Measurements from ENCODE around the gene MIOX.

Gene MIOX

GRCh38 chr22:50507991-50508884 is 21.6 kb downstream of the MIOX start, which contains the start of gene NCAPH2:
NCAPH2 (plus strand) TSS chr22:50508224; CDS start chr22:50508338, 114 bp downstream.
- Histone ChIP-seq H3K79me2 (ENCODE audit: insufficient read depth, low read depth) (peaks cover 52% of the 10 kb centered on the region), H3K36me3 (ENCODE audit: insufficient read depth) (no peaks in the 10 kb centered on the region), H3K4me1 (ENCODE audit: low read depth, poor library complexity, severe bottlenecking) (peaks cover 13% of the 10 kb centered on the region), H2AFZ (ENCODE audit: low read depth) (peak within 1 kb of the TSS; percentile 54; the same call in 1 of the 2 replicates), H3K27me3 (ENCODE audit: insufficient read depth, low read depth) (no peaks in the 10 kb centered on the region), H3K4me3 (IDR thresholded peaks at IDR 0.05; ENCODE audit: insufficient read depth, low read depth, low read length) (no peak within 1 kb of the TSS), H3K4me2 (peak within 1 kb of the TSS; percentile 75), H3K27ac (peak within 1 kb of the TSS; percentile 63), H3K9ac (peak within 1 kb of the TSS; percentile 76), H4K20me1 (ENCODE audit: insufficient read depth) (no peaks in the 10 kb centered on the region)
- TF ChIP-seq, protein P1, sequence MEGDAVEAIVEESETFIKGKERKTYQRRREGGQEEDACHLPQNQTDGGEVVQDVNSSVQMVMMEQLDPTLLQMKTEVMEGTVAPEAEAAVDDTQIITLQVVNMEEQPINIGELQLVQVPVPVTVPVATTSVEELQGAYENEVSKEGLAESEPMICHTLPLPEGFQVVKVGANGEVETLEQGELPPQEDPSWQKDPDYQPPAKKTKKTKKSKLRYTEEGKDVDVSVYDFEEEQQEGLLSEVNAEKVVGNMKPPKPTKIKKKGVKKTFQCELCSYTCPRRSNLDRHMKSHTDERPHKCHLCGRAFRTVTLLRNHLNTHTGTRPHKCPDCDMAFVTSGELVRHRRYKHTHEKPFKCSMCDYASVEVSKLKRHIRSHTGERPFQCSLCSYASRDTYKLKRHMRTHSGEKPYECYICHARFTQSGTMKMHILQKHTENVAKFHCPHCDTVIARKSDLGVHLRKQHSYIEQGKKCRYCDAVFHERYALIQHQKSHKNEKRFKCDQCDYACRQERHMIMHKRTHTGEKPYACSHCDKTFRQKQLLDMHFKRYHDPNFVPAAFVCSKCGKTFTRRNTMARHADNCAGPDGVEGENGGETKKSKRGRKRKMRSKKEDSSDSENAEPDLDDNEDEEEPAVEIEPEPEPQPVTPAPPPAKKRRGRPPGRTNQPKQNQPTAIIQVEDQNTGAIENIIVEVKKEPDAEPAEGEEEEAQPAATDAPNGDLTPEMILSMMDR (conservative IDR thresholded peaks at IDR 0.05; ENCODE audit: low read depth, low read length) = no peak

DNA sequence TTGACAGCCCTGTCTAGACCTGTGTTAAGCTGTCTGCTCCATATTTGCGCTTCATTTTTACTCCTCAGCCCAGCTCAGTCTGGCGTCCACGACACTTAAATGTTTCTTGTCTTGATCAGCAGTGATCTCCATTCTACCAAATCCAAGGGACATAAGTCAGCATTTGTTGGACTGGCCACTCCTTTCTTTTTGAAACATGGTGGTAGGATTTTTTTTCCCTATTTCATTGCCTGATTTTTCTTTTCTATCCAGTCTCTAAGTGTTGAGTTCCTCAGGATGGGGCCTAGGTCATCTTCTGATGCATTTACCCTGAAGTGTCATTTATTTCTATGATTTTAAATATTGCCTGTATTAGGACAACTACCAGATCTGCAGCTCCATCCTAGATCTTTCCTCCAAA is 22.2 kb downstream of the MIOX start:
- Histone ChIP-seq H3K4me3 (IDR thresholded peaks at IDR 0.05; ENCODE audit: insufficient read depth, low read depth, low read length) (no peak overlapping the region), H3K9ac (peak overlapping the region; percentile 76; the same call in 1 of the 2 replicates), H3K27ac (peak overlapping the region; percentile 63), H3K4me1 (ENCODE audit: low read depth, poor library complexity, severe bottlenecking) (peaks cover 13% of the 10 kb centered on the region), H3K79me2 (ENCODE audit: insufficient read depth, low read depth) (peaks cover 58% of the 10 kb centered on the region), H4K20me1 (ENCODE audit: insufficient read depth) (no peaks in the 10 kb centered on the region), H3K36me3 (ENCODE audit: insufficient read depth) (no peaks in the 10 kb centered on the region), H2AFZ (ENCODE audit: low read depth) (no peak overlapping the region), H3K27me3 (ENCODE audit: insufficient read depth, low read depth) (no peaks in the 10 kb centered on the region), H3K4me2 (peak overlapping the region; percentile 75)
- TF ChIP-seq, protein P1 (conservative IDR thresholded peaks at IDR 0.05; ENCODE audit: low read depth, low read length) = no peak

GRCh38 chr22:50513175-50513574 is 26.5 kb downstream of the MIOX start:
- TF ChIP-seq, protein P1 (conservative IDR thresholded peaks at IDR 0.05; ENCODE audit: low read depth, low read length) = no peak
- H3K4me2 ChIP-seq = no peak overlapping the region
- peaks cover 60% of the 10 kb centered on the region for H3K79me2 ChIP-seq (ENCODE audit: insufficient read depth, low read depth)
- no peak overlapping the region for H3K4me3 ChIP-seq (IDR thresholded peaks at IDR 0.05; ENCODE audit: insufficient read depth, low read depth, low read length)
- no peak overlapping the region for H3K27ac ChIP-seq
- H3K4me1 ChIP-seq (ENCODE audit: low read depth, poor library complexity, severe bottlenecking) = peaks cover 13% of the 10 kb centered on the region
- H2AFZ ChIP-seq (ENCODE audit: low read depth) = no peak overlapping the region
- H3K27me3 ChIP-seq (ENCODE audit: insufficient read depth, low read depth) = no peaks in the 10 kb centered on the region
- H3K36me3 ChIP-seq (ENCODE audit: insufficient read depth) = no peaks in the 10 kb centered on the region
- no peak overlapping the region for H3K9ac ChIP-seq
- H4K20me1 ChIP-seq (ENCODE audit: insufficient read depth) = no peaks in the 10 kb centered on the region

DNA sequence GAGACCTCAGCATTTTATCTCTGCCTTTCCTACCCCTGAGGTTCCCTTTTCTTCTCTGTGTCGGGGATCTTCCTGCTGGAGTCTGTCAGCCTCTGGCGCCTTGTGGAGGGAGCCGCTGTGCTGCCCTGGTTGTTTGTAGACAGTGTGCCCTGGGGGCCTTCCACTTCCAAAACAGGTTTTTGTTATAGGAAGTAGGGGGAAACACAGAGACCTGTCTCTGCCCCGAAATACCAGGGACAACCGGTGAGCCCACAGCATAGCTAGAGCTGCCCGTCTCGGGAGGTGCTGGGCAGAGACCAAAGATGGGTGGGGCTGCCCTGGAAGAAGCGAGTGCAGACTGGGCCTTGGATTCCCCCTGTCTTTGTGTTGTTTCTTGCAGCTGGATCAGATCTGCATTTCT is 29.4 kb downstream of the MIOX start:
- H3K9ac ChIP-seq = no peak overlapping the region
- peaks cover 36% of the 10 kb centered on the region for H3K79me2 ChIP-seq (ENCODE audit: insufficient read depth, low read depth)
- no peaks in the 10 kb centered on the region for H3K36me3 ChIP-seq (ENCODE audit: insufficient read depth)
- H3K4me2 ChIP-seq = no peak overlapping the region
- H3K4me3 ChIP-seq (IDR thresholded peaks at IDR 0.05; ENCODE audit: insufficient read depth, low read depth, low read length) = no peak overlapping the region
- no peaks in the 10 kb centered on the region for H3K27me3 ChIP-seq (ENCODE audit: insufficient read depth, low read depth)
- H4K20me1 ChIP-seq (ENCODE audit: insufficient read depth) = no peaks in the 10 kb centered on the region
- no peak overlapping the region for H2AFZ ChIP-seq (ENCODE audit: low read depth)
- TF ChIP-seq, protein P1 (conservative IDR thresholded peaks at IDR 0.05; ENCODE audit: low read depth, low read length) = no peak
- H3K27ac ChIP-seq = no peak overlapping the region
- H3K4me1 ChIP-seq (ENCODE audit: low read depth, poor library complexity, severe bottlenecking) = peaks cover 7% of the 10 kb centered on the region
